Breast epithelium (tissue), 3 donors: ENCODE results near the gene SCN10A.

Source experiments
- POLR2AphosphoS5 ChIP-seq, 3 donors: sonication (generic); formaldehyde crosslinking; IDR thresholded peaks; one replicate each; pipeline ENCODE4 v1.6.1; 2017; ENCODE audit warnings: antibody characterized with exemption in 3 of 3
- TF ChIP-seq, protein P1 (sequence below), 3 donors: fragments of 450-650 bp; IDR thresholded peaks; one replicate each; pipeline ENCODE4 v1.5.1; 2016 to 2017; ENCODE audit warnings: antibody characterized with exemption in 3 of 3, mild to moderate bottlenecking in 3 of 3, moderate library complexity in 3 of 3

GRCh38 chr3:38711321-38711720 is 104.7 kb downstream of the SCN10A start:
- TF ChIP-seq, protein P1, sequence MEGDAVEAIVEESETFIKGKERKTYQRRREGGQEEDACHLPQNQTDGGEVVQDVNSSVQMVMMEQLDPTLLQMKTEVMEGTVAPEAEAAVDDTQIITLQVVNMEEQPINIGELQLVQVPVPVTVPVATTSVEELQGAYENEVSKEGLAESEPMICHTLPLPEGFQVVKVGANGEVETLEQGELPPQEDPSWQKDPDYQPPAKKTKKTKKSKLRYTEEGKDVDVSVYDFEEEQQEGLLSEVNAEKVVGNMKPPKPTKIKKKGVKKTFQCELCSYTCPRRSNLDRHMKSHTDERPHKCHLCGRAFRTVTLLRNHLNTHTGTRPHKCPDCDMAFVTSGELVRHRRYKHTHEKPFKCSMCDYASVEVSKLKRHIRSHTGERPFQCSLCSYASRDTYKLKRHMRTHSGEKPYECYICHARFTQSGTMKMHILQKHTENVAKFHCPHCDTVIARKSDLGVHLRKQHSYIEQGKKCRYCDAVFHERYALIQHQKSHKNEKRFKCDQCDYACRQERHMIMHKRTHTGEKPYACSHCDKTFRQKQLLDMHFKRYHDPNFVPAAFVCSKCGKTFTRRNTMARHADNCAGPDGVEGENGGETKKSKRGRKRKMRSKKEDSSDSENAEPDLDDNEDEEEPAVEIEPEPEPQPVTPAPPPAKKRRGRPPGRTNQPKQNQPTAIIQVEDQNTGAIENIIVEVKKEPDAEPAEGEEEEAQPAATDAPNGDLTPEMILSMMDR (IDR thresholded peaks at IDR 0.05): no peak
- TF ChIP-seq POLR2AphosphoS5 (IDR thresholded peaks at IDR 0.05): no peak
